HepG2 (cell line): ENCODE results near the gene CDX2. TPM values are rescaled to one million over a fixed set of nuclear protein-coding genes. Genes with fewer than 3 reads are reported as not detected.

Experiments used
- AFF4 ChIP-seq: sonication (generic); formaldehyde crosslinking; IDR thresholded peaks from 2 replicates; pipeline ENCODE4 v1.4.0; 2020; ENCODE audit warnings: missing genetic modification reagents
- RARA ChIP-seq: IDR thresholded peaks from 2 replicates; pipeline ENCODE4 v1.6.1; 2016; ENCODE audit warnings: missing genetic modification reagents, missing compliant biosample characterization
- SMARCE1 ChIP-seq: fragments of 450-650 bp; IDR thresholded peaks from 2 replicates; pipeline ENCODE4 v1.6.1; 2017; ENCODE audit warnings: borderline replicate concordance
- USF2 ChIP-seq, 2 experiments: sonication (generic) in 1 of 2; formaldehyde crosslinking in 1 of 2; IDR thresholded peaks; 2 replicates each; pipeline versions ENCODE4 v1.5.1 to v1.6.1; 2011 to 2020; ENCODE audit warnings: borderline replicate concordance in 1 of 2, low read depth in 1 of 2, low read length in 1 of 2, mild to moderate bottlenecking in 1 of 2, missing genetic modification reagents in 1 of 2, moderate library complexity in 1 of 2
- ZNF143 ChIP-seq: sonication (generic); formaldehyde crosslinking; IDR thresholded peaks from 2 replicates; pipeline ENCODE4 v1.4.0; 2020; ENCODE audit warnings: missing genetic modification reagents
- ZNF530 ChIP-seq: sonication (generic); formaldehyde crosslinking; IDR thresholded peaks from 2 replicates; pipeline ENCODE4 v1.5.0; 2020; ENCODE audit warnings: low read depth, mild to moderate bottlenecking, missing genetic modification reagents
- ZNF747 ChIP-seq: sonication (generic); formaldehyde crosslinking; IDR thresholded peaks from 2 replicates; pipeline ENCODE4 v1.8.1; 2023; ENCODE audit warnings: missing genetic modification reagents, mild to moderate bottlenecking, borderline replicate concordance
- ZNF83 ChIP-seq: sonication (generic); formaldehyde crosslinking; IDR thresholded peaks from 2 replicates; pipeline ENCODE4 v1.4.0; 2020; ENCODE audit warnings: missing genetic modification reagents, mild to moderate bottlenecking, borderline replicate concordance
- polyA plus RNA-seq, 8 experiments: library from polyadenylated mRNA; depleted of rRNA in 3 of 8; stranded (reverse) in 7 of 8; unstranded in 1 of 8; fragments of >200 nt; fragmentation: Illumina TruSeq in 4 of 8; extraction: Trizol in 4 of 8; gene quantifications; 2 replicates each; pipeline versions ENCODE4 v1.2.1 to v1.2.3, GENCODE V29; 2011 to 2016; ENCODE audit warnings: low read depth in 4 of 8, missing spikeins in 1 of 8, mixed read lengths in 1 of 8; ENCODE audit not compliant: insufficient read depth in 1 of 8
- total RNA-seq, 5 experiments: library from RNA; depleted of rRNA; stranded (reverse); fragments of >200 nt; fragmentation: Illumina TruSeq; extraction: Trizol; gene quantifications; 2 replicates each; pipeline ENCODE4 v1.2.3, GENCODE V29; 2016; ENCODE audit warnings: low read depth in 1 of 5
- TF ChIP-seq, protein P1 (sequence below): sonication (generic); formaldehyde crosslinking; IDR thresholded peaks from 2 replicates; pipeline ENCODE4 v1.9.0; 2022; ENCODE audit warnings: low read depth, missing genetic modification reagents
- TF ChIP-seq, protein P2 (sequence below): sonication (generic); formaldehyde crosslinking; conservative IDR thresholded peaks from 2 replicates; pipeline ENCODE4 v1.8.1; 2023; ENCODE audit warnings: missing genetic modification reagents

The CDX2 gene
- total and polyA plus RNA-seq, 2 of the 13 experiments (the other 11 are each of a cell fraction or from before 2014, with no cell fraction given) = 0.04 TPM; not detected in 1

GRCh38 chr13:27960362-27961226, 8.5 kb downstream of the CDX2 start (continued):
- TF ChIP-seq USF2 (IDR thresholded peaks at IDR 0.05; ENCODE audit: low read depth, low read length) = no peak
- no peak for TF ChIP-seq USF2 (CRISPR knock-in tag; IDR thresholded peaks at IDR 0.05; ENCODE audit: borderline replicate concordance)
- TF ChIP-seq ZNF747 (CRISPR knock-in tag) = 0 out of 2 replicates have a peak, but pooled peaks have one; percentile 41
- TF ChIP-seq SMARCE1 = no peak
- TF ChIP-seq AFF4 (CRISPR knock-in tag) = no peak
- no peak for TF ChIP-seq ZNF83
- TF ChIP-seq RARA = peak; percentile 82
- TF ChIP-seq, protein P1, sequence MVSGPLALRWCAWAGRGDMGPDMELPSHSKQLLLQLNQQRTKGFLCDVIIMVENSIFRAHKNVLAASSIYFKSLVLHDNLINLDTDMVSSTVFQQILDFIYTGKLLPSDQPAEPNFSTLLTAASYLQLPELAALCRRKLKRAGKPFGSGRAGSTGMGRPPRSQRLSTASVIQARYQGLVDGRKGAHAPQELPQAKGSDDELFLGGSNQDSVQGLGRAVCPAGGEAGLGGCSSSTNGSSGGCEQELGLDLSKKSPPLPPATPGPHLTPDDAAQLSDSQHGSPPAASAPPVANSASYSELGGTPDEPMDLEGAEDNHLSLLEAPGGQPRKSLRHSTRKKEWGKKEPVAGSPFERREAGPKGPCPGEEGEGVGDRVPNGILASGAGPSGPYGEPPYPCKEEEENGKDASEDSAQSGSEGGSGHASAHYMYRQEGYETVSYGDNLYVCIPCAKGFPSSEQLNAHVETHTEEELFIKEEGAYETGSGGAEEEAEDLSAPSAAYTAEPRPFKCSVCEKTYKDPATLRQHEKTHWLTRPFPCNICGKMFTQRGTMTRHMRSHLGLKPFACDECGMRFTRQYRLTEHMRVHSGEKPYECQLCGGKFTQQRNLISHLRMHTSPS (CRISPR knock-in tag) = no peak
- no peak for TF ChIP-seq ZNF143 (CRISPR knock-in tag)
- TF ChIP-seq ZNF530 (CRISPR knock-in tag) = no peak
- TF ChIP-seq, protein P2, sequence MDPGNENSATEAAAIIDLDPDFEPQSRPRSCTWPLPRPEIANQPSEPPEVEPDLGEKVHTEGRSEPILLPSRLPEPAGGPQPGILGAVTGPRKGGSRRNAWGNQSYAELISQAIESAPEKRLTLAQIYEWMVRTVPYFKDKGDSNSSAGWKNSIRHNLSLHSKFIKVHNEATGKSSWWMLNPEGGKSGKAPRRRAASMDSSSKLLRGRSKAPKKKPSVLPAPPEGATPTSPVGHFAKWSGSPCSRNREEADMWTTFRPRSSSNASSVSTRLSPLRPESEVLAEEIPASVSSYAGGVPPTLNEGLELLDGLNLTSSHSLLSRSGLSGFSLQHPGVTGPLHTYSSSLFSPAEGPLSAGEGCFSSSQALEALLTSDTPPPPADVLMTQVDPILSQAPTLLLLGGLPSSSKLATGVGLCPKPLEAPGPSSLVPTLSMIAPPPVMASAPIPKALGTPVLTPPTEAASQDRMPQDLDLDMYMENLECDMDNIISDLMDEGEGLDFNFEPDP (CRISPR knock-in tag) = 0 out of 2 replicates have a peak, but pooled peaks have one; percentile 87
